Inflammatory macrophage treated with lipopolysaccharide for 4 hours (primary cell): ENCODE data around the gene TTLL5.
A peak's percentile ranks its signal among the peaks of the same experiment; 100 is the strongest.

Experiments used
- DNase-seq: peaks from one replicate; pipeline ENCODE4 v3.0.0-alpha.2; 2020

Gene TTLL5

DNA sequence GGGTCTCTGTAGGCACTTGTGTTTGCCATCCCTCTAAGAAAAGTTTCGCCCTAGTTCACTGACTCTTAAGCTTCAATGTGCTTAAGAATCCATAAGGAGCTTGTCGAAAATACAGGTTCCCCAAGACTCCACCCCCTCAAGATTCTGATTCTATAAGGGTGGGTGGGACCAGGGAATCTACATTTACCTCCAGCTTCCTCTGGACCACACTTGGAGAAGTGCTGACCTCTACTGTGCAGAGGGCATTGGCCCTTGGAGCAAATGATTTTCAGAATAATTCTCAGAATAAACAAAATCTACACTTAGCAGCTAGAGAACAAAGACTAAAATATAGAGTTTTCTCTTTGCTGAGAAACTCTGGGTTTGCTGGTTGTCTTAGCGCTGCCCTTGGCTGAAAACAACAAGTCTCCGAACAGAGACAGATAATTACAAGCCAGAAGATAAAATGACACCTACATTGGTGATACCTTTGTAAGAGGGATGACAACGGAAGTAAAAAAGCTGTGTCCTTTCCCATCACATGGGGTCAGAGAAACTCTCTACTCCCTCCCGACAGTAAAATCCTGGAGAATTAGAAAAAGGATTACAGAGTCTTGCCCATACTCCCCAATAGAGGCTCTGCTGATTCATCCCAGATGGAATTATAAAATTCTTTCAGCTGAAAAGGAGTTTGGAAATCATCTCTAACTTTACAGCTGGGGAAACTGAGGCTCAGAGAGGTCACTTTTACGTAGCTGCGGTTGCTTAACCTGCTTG, 316.0 kb downstream of the TTLL5 start:
- no peak for DNase-seq

DNA sequence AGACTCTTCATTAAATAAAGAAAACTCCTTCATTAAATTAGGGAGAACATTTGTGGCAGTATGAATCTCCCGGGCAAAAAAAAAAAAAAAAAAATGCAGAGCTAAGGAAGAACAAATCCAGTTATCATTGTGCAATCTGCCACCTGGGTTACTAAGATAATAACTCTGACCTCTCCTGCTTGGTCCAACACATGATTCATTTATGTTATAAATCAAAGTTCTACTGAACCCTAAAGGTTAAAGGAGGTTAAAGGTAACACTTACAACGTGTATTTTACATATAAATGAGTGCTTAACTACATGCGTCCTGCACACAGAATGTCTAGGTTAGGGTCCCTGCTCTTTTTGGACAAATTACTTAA, 316.5 kb downstream of the TTLL5 start:
- DNase-seq = no peak

DNA sequence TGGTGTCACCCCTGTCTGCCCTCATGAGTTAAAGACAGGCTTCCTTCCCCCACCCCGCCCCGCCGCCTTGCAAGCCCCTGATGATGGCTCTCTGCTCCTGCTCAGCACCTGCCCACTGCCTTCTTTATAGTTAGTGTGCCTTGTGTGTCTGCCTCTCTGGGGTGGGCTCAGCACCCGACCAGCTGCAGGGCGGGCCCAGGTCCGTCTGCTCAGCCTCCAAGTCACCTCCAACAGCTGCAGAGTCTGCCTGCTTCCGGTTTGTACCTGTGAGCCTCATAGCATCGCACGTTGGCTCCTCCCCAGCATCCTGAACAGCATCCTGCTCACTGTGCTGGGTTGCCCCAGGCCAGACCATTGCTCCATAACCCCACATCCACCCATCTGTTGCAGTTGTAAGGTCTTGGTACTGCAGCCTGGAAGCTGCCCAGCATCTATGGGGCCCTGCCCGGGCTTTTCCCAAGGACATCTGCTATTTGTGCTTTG, 317.2 kb downstream of the TTLL5 start:
- DNase-seq = no peak

DNA sequence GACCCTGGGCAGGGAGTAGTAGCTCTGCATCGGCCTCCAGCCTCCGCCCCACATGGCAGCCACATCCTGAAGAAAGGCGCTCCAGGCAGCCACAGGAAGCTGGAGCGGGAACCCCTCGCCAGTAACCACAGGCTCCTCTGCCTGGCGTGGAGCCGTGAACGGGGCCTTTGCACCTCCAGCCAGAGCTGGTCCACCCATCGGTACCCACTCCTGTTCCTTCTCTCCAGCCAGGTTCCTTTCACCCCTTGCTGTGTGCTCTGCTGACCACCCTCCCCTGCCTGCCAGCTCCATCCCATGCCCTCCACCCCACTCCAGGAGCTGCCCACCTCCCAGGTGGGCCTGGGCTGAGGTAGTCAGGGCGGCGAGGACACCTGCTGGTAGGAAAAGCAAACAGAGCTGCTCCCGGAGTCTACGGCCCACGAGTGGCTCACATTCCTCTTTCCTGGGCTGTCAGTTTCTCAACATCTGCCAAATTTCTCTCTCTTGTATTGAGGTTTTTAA, 318.1 kb downstream of the TTLL5 start:
- no peak for DNase-seq

DNA sequence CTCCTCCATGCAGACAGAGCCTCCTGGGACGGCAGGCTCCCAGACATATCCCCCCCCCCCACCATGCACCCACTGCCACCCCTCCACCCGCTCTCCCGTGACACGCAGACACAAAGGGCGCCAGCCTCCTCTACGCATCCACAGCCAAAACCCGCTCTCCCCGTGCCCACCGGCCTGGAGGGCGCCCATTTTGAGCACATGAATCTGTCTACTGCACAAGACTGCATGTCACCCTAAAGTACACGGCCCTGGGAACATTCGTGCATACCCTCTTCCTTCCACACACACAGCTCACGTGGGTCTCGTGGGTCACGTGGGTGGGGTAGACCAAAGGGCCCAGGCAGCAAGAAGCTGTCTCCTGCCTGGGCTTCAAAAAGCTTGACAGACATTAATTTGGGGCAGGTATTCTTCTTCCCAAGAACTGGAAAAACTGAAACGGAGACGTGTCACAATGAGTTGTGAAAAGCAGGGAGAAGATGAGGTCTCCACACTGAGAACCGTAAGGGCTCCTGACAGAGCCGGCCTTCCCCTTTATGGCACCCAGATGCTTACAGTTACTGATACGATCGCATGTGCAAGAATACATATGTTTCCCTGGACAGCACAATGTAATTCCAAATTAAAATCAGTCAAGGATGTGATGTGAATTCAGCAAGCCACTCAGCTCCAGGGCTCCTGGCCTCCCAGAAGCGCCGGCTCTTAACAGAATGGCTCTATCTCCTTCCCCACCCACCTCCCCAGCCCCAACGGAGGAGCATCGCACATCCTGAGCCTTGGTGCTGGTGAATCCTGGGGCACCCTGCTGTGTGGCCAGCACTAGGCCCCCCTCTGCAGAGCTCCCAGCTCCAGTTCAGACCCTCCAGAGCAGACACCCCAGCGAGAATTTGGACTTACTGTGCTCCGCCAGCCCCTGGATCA, 318.9 kb downstream of the TTLL5 start:
- DNase-seq = no peak

DNA sequence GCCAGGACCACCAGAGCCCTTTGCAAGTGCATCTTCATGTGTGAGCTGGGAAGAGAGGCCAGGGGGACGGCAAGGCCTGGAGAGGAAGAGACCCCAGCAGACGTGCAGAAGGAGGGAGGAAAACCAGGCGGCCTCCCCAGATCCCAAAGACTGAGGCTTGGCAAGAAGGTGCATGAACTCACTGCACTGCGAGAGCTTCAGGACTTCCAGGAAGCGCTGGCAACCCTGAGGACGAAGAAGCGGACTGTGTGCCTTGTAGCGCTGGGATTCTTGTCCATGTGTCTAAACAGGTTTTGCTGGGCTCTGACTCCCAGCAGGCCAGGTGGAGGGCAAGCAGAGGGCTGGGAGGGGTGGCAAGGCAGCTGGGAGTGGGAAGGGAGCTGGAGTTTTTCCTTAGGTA, 319.8 kb downstream of the TTLL5 start:
- DNase-seq = no peak

DNA sequence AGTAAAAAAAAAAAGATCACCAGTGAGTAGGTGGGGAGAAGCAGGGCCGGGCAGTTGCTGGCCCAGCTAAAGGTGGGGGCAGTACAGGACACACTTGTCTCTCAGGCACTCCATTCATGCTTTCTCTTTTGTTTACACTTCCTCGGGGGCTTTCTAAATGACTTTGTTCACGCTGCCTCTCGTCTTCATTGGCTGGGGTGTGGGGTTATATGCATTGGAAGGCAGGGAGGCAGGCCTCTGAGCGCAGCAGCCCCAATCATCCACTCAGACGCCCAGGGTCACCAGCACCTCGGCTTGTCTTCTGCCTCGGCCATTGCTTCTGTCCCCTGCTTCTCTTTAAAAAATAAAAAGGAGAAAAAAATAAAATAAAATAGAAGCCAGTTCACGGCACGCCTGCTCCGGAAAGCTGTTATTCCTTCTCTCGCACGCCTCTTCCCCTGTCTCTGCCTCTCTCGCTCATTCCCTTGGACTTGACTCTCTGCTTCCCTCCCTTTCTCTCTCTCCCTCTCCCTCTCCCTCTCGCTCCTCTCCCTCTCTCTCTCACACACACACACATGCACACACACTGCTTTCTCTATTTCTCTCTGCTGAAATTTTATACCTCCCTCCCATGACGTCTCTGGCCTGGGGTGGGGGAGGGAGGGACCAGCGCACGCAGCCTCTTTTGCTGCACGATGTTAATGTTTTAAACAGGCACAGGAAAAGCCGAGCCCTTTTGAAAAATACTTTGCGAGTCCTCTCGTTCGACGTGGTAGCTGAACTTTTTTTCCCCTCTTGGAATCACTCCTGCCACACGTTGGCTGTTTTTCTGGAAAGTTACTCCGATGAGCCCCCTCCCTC, 320.6 kb downstream of the TTLL5 start, which contains the start of gene TGFB3:
TSS of gene TGFB3 (minus strand) at position 570 of the 840 bp plus-strand sequence. CDS start 1,102 bp downstream, outside the sequence.
- DNase-seq = peak; percentile 81

DNA sequence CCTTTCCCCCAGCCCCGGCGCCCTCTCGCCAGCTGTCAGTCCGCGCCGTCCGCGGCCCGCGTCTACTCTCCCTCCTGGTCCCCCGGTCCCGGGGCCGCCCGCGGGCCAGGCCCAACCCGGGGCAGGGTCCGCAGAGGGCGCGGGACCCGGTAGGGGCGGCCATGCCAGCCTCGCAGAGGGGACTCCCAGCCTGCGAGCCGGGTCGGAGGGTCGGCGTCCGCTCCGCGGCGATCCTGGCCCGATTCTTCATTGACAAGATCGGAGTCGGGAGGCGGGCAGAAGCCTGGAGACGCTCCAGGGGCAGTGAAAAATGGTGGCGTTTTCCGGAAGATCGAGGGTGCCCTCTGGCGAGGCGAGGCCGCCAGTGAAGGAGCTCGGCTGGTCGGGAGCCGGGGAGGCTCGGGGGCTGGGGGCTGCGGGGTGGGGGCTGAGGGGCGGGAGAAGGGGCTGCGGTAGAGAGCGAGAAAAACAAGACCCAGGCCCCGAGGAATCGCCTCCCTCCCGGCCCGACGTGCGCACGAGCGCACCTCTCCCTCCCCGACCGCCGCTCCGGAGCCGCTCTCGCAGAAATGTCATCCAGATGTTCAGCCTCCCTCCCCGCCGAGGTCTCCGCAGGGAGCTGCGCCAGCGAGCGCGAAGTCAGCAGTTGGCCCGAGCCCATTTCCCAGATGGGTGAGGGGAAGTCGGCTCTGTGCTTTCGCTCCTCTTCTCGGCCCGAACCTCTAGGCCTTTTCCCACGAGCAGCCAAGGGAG, 321.4 kb downstream of the TTLL5 start:
- DNase-seq = peak; percentile 72

DNA sequence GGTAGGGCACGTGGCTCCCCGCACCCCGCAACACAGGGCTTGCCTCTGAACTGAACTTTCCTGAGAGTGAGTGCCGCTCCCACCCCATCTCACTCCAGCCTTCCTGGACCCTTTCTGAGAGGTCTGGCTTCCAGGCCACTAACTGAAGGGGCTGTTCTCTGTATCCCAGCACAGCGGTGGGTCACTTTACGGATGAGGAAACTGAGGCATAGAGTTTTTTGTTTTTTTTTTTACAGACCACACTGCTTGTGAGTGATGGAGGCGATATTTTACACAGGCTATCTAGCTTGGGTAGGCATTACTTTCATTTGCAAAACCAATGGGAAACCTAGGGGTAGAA, 321.9 kb downstream of the TTLL5 start:
- no peak for DNase-seq

DNA sequence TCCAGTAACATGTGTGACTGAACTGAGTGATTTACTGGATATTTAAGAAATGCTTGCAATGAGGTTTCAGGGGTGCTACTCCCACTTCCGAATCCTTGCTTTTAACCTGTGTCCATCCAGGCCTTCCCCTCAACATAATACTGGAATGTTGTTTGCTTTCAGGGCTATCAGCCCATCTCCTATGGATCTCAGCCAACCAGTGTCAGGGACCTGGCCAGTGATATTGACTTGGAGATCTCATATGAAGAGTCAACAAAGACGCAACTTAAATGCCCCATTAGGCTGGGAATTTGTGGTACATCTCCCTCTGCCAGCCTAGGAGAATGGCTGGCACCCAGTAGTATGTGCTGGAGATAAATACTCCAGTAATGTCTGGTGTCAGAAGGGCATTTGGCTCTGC, 323.6 kb downstream of the TTLL5 start:
- no peak for DNase-seq

DNA sequence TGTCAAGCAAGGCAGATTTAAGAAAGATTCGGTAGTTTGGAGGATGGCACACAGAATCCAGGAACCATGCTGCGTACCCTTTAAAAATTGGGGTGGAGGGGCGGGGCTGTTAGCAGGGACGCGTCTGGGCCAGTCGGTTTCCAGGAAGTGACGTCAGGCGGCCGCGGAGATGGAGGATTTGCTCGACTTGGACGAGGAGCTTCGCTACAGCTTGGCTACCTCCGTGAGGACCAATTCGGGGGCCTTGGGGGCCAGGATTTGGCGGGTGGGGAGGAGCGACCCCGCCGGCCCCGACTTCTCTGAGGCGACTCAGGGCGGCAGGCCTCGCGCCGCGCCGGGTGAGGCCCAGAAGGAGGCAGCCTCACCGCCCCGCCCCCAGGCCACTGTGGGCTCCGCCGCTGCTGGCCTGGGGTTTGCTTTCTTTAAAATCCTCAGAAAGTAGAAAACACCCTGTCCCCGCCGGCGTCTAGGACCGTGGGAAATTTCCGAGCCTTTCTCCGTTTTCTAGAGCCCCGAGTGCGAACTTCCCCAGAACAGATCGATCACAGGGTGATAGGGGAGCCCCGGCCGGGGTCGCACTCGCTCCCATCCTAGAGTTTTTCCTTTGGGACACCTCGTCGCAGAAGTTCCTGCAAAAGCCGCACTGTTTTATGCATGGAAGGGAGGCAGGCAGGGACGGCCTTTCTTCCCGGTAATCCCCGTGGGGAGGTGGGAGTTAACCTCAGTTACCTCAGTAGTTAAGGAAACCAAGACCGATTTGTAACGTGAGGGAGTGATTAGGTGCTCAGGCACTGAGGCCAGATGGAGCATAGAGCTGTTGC, 324.8 kb downstream of the TTLL5 start, which contains the start of gene IFT43:
TSS of gene IFT43 (plus strand) at position 146 of the 821 bp plus-strand sequence. CDS start at position 170, 24 bp downstream.
- DNase-seq = peak; percentile 86

DNA sequence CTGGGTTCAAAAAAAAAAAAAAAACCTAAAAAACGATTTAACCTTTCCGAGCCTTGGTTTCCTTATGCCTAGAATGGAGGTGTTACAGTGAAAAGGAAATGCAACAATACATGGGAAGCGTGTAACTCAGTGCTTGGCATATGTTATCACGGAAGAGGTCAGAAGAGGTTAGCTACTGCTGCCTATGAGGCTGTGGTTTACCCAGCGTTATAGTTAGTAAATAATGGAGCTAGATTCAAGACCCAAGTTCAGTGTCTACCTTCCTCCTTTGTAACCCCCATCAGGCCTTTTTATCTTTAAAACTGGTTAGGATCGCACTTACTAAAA, 325.4 kb downstream of the TTLL5 start:
- DNase-seq = no peak

DNA sequence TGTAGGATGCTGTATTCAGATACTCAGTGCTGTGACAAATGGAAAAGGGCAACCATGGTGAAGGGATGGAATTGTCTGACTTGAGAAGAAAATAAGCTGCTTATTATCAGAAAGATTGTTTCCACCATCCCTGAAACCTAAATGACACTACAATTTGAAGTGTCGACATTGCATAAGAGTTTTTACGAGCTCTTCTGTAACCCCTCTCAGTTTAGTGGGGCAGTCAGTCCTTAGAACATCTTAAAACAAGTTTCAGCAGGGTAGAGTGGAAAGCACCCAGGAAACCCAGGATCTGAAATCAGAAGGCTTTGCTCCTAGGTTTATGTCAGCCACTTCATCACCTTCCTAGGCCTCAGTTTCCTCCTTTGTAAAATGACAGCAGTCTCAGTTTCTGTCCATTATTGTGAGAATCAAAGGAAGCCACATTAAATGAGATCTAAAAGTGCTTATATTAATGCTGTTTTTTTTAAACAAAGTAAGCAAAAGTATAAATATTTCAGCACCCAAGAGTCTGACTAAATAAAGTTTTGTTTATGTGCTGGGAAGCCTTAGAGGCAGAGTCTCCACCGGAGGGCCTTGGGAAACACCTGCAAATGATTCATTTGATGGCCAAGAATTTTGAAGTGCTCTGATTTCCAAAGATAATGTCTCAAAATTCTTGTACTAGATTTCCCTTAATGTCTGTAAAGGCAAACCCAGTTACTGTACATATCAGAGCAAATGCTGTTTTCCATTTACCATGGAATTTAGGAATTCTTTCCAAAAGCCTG, 326.3 kb downstream of the TTLL5 start:
- DNase-seq = no peak

DNA sequence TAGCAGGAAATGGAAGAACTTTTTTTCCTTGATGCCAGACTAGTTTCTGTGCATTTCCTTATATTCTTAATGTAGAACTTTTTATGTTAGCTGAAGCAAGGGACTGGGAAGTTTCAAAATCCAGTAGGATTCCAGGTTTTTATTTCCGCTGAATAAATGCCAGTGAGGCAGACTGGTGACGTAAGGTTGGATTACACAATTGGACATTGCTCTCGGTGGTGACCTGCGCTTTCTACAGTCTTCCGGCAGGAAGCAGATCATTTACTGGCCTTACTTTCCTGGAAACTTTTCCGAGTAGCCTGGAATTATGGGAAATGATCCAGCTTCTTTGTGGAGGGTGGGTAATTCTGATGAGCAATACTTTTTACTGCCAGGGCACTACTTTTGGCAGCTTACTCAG, 328.1 kb downstream of the TTLL5 start:
- peak; percentile 3 for DNase-seq

DNA sequence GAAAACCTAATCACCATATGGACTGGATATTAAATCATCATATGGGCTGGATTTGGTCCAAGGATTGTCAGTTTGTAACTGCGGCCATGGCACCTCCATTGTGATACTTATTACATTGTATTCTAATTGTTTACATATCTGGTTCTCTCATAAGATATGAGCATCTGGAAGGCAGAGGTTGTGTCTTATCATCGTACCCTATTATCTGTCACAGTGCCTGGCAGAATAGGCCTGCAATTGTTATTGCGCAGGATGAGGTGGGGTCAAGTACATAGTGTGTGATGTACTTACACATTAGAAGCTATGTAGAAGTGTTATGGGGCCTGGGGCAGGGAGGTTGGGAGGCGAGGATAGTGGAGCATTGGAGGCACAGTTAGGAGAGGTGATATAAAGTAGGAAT, 329.3 kb downstream of the TTLL5 start:
- no peak for DNase-seq

DNA sequence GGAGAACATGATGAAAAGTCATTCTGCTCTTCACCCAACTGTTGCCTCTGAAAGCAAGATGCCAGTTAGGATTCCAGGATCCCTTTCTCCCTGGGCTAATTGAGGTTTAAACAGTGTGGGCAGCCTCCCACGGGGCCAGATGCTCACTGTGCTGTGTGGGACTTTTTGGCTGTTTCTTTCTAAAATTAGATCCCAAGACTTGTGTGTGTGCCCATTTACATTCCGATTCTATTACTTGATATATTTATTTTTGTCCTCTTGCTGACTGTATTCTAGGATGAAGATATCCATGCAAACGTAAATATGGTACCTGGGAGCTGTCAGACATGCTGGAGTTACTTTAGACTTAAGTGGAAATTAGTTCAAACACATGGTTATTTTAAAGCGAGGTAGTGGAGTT, 330.7 kb downstream of the TTLL5 start:
- no peak for DNase-seq

DNA sequence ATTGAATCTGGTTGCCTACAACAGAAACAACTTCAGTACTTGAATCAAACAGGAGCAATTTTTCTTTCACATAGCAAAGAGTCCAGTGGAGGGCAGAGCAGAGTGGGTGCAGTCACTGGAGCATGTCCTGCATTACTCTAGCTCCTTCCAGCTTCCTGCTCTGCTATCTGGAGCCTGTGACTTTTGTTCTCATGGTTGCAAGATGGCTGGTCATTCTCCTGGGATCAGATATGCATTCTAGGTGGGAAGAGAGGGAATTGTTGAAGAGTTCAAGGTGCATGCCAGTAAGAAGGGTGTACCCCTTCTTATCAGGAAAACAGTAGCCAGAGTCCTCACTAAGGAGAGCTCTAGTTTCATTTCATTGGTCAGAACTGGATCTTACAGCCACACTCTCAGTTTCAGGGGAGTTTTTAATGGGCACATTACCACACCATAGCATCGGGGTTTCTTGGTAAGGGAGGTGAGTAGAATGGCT, 332.6 kb downstream of the TTLL5 start:
- no peak for DNase-seq

DNA sequence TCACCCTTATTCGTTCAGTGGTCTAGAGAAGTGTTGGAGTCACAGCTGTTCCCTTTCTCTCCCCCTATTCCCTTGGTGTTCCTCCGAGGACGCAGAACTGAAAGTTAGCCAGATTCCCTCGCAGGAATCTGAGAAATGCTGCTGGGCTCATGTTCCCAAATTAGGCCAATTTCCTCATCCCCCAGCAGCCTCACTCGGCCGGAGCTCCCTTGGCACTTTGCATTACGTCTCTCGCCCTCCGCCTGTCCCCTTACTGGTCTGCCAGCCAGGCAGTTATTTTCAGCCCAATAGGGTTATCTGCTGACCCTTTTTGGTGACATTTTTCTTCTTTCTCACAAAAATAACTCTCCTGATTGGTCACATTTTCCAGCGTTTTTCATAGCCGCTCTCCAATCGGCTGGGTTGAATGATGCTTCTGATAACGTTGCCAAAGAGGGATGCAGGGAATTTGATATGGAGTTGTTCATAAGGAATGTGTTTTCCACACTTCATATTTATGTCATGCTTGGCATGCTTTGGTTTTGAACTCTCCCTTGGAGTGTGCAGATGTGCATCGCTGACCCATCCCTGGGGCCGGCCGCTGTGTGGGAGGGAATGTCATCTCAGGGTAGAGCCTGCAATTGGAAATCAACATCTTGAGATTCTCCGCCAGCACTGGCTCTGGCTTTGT, 334.5 kb downstream of the TTLL5 start:
- no peak for DNase-seq

DNA sequence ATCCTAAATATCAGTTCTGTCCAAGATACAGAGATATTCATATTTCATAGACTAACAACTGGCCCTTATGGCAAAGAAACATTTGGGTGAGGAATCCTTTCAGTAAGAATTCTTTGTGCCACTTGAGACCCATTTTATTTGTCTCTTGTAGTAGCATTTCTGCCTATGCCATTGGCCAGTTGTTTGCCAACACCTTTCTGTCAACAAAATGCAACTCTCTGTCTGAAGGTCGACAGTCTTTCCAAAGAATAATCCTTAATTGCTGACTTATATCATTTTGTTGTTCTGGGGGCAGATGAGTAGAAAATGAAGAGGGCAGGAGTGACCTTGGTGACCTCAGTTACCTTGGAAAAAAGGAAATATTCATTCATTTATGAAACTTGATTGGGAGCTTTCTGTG, 335.4 kb downstream of the TTLL5 start:
- DNase-seq = no peak
